Sigmoid colon (tissue), 7 donors: Measurements from ENCODE around the gene ECE1. TPM values are rescaled to one million over a fixed set of nuclear protein-coding genes. Genes with fewer than 3 reads are reported as not detected.
A peak's percentile ranks its signal among the peaks of the same experiment; 100 is the strongest.

Experiments
- DNase-seq: peaks from one replicate; pipeline ENCODE4 v3.0.0-alpha.2; 2019
- H3K27ac ChIP-seq, 4 donors: fragments of 200-600 bp; sonication (generic); one replicate each; pipeline ENCODE4 v1.5.1; 2016 to 2019; ENCODE audit warnings: mild to moderate bottlenecking in 1 of 4
- H3K27me3 ChIP-seq, 3 donors: fragments of 200-600 bp; sonication (generic); one replicate each; pipeline ENCODE4 v1.5.1; 2019; ENCODE audit warnings: mild to moderate bottlenecking in 1 of 3
- H3K36me3 ChIP-seq, 4 donors: fragments of 200-600 bp; sonication (generic); one replicate each; pipeline ENCODE4 v1.5.1; 2016 to 2019
- H3K4me1 ChIP-seq, 4 donors: fragments of 200-600 bp; sonication (generic); one replicate each; pipeline ENCODE4 v1.5.1; 2017 to 2019
- H3K4me3 ChIP-seq, 4 donors: fragments of 200-600 bp; sonication (generic); one replicate each; pipeline ENCODE4 v1.5.1; 2017 to 2019; ENCODE audit warnings: mild to moderate bottlenecking in 2 of 4, moderate library complexity in 1 of 4
- H3K9me3 ChIP-seq, 4 donors: fragments of 200-600 bp in 3 of 4; sonication (generic) in 3 of 4; one replicate each; pipeline versions ENCODE4 v1.5.1 to v1.6.1; 2013 to 2019
- CTCF ChIP-seq, 4 experiments: fragments of 450-650 bp in 3 of 4; fragments of 200-600 bp in 1 of 4; IDR thresholded peaks; one replicate each; pipeline ENCODE4 v1.5.1; 2016 to 2019; ENCODE audit warnings: antibody characterized with exemption in 4 of 4, mild to moderate bottlenecking in 3 of 4, moderate library complexity in 2 of 4
- EP300 ChIP-seq, 4 donors: sonication (generic); formaldehyde crosslinking; IDR thresholded peaks; one replicate each; pipeline ENCODE4 v1.6.1; 2017; ENCODE audit warnings: antibody characterized with exemption in 4 of 4
- POLR2A ChIP-seq, 2 donors: fragments of 450-650 bp; IDR thresholded peaks; one replicate each; pipeline ENCODE4 v1.6.1; 2016; ENCODE audit warnings: antibody characterized with exemption in 2 of 2, mild to moderate bottlenecking in 2 of 2, moderate library complexity in 2 of 2
- POLR2AphosphoS5 ChIP-seq, 4 donors: sonication (generic); formaldehyde crosslinking; IDR thresholded peaks; one replicate each; pipeline ENCODE4 v1.6.1; 2017; ENCODE audit warnings: antibody characterized with exemption in 4 of 4
- WGBS, 2 donors: extraction: QIAGEN DNeasy Blood & Tissue Kit; methylation state at CpG; one replicate each; pipeline ENCODE4 v1.1.7; 2013; 5-methylcytosine and 5-hydroxymethylcytosine counted together
- intact Hi-C: fragments of 100-400 bp; cut with DNase I; formaldehyde crosslinking; loops from one replicate; pipeline ENCODE4 v1.15.1; 2023
- polyA plus RNA-seq, 3 donors: library from polyadenylated mRNA; stranded (reverse); fragments of 200-250 nt; gene quantifications; one replicate each; pipeline ENCODE4 v1.2.3, GENCODE V29; 2013
- total RNA-seq, 4 donors: library from RNA; depleted of rRNA; stranded (reverse); fragments of >200 nt; gene quantifications; one replicate each; pipeline ENCODE4 v1.1.0, GENCODE V29; 2016
- donor health status: healthy with polysubstance abuse.
- donor health status: Bipolar disorder and iron deficiency.
- donor health status: healthy.

Gene ECE1
- total and polyA plus RNA-seq, 7 donors = 10.2 to 112 (median 73.8) TPM

GRCh38 chr1:21292503-21292983 lies 2.3 kb upstream of the ECE1 start:
- Histone ChIP-seq H3K27me3 (no peaks in the 10 kb centered on the region), H3K9me3 (no peaks in the 10 kb centered on the region), H3K36me3 (no peaks in the 10 kb centered on the region), H3K27ac (peak overlapping the region; percentile 49 to 58 (median 52)), H3K4me3 (no peak overlapping the region), H3K4me1 (peaks cover 0 to 78% (median 63%) of the 10 kb centered on the region in 4 donors)
- intact Hi-C loops = no loop called here
- WGBS, 2 donors = 59 to 79% methylated on average over 3 of the region's 3 CpGs
- no peak for DNase-seq
- TF ChIP-seq EP300 (IDR thresholded peaks at IDR 0.05) = no peak
- no peak for TF ChIP-seq CTCF (IDR thresholded peaks at IDR 0.05)
- no peak for TF ChIP-seq POLR2A (IDR thresholded peaks at IDR 0.05)
- no peak for TF ChIP-seq POLR2AphosphoS5 (IDR thresholded peaks at IDR 0.05)

- H3K4me3 ChIP-seq = no peak overlapping the region
- intact Hi-C loops = no loop called here
- TF ChIP-seq POLR2AphosphoS5 (IDR thresholded peaks at IDR 0.05) (no peak), EP300 (IDR thresholded peaks at IDR 0.05) (no peak), POLR2A (IDR thresholded peaks at IDR 0.05) (no peak), CTCF (IDR thresholded peaks at IDR 0.05) (no peak)
- H3K4me1 ChIP-seq = peaks cover 0 to 75% (median 61%) of the 10 kb centered on the region in 4 donors
- no peaks in the 10 kb centered on the region for H3K27me3 ChIP-seq
- no peaks in the 10 kb centered on the region for H3K9me3 ChIP-seq
- 96% methylated on average over 7 of the region's 7 CpGs for WGBS, 2 donors
- peak overlapping the region in 2 of 4 donors; percentile 49 to 58 for H3K27ac ChIP-seq
- no peaks in the 10 kb centered on the region for H3K36me3 ChIP-seq
- DNase-seq = no peak
Observed at GRCh38 chr1:21291964-21292363, 1.7 kb upstream of the ECE1 start.

GRCh38 chr1:21291184-21291583 lies 921 bp upstream of the ECE1 start:
- Histone ChIP-seq H3K9me3 (no peaks in the 10 kb centered on the region), H3K27ac (peak overlapping the region in 3 of 4 donors; percentile 52 to 68 (median 67)), H3K27me3 (no peaks in the 10 kb centered on the region), H3K36me3 (no peaks in the 10 kb centered on the region), H3K4me1 (peaks cover 0 to 67% (median 59%) of the 10 kb centered on the region in 4 donors), H3K4me3 (no peak overlapping the region)
- no peak for DNase-seq
- intact Hi-C loops = no loop called here
- 91 to 93% methylated on average over 8 of the region's 8 CpGs for WGBS, 2 donors
- no peak for TF ChIP-seq CTCF (IDR thresholded peaks at IDR 0.05)
- TF ChIP-seq POLR2AphosphoS5 (IDR thresholded peaks at IDR 0.05) = no peak
- no peak for TF ChIP-seq EP300 (IDR thresholded peaks at IDR 0.05)
- no peak for TF ChIP-seq POLR2A (IDR thresholded peaks at IDR 0.05)

GRCh38 chr1:21290546-21290944 lies 282 bp upstream of the ECE1 start:
- TF ChIP-seq POLR2AphosphoS5 (IDR thresholded peaks at IDR 0.05) (no peak), CTCF (IDR thresholded peaks at IDR 0.05) (no peak), POLR2A (IDR thresholded peaks at IDR 0.05) (no peak), EP300 (IDR thresholded peaks at IDR 0.05) (no peak)
- H3K36me3 ChIP-seq = no peaks in the 10 kb centered on the region
- no peaks in the 10 kb centered on the region for H3K27me3 ChIP-seq
- peak overlapping the region; percentile 42 to 60 (median 52) for H3K4me3 ChIP-seq
- H3K9me3 ChIP-seq = no peaks in the 10 kb centered on the region
- WGBS, 2 donors = 4 to 5% methylated on average over 9 of the region's 9 CpGs
- no peak for DNase-seq
- H3K4me1 ChIP-seq = peaks cover 0 to 61% (median 54%) of the 10 kb centered on the region in 4 donors
- intact Hi-C loops = no loop called here
- H3K27ac ChIP-seq = peak overlapping the region; percentile 40 to 68 (median 60)

GRCh38 chr1:21289127-21289526 lies 1.1 kb downstream of the ECE1 start:
- H3K9me3 ChIP-seq = no peaks in the 10 kb centered on the region
- TF ChIP-seq EP300 (IDR thresholded peaks at IDR 0.05) (no peak), CTCF (IDR thresholded peaks at IDR 0.05) (no peak), POLR2AphosphoS5 (IDR thresholded peaks at IDR 0.05) (no peak)
- 77 to 83% methylated on average over 8 of the region's 8 CpGs for WGBS, 2 donors
- DNase-seq = no peak
- peaks cover 0 to 52% (median 47%) of the 10 kb centered on the region in 4 donors for H3K4me1 ChIP-seq
- no peaks in the 10 kb centered on the region for H3K27me3 ChIP-seq
- peak overlapping the region; percentile 40 to 68 (median 60) for H3K27ac ChIP-seq
- intact Hi-C loops = no loop called here
- no peaks in the 10 kb centered on the region for H3K36me3 ChIP-seq
- peak overlapping the region; percentile 42 to 60 (median 52) for H3K4me3 ChIP-seq
